Measurements from ENCODE around the gene SLC27A4.

Gene SLC27A4

DNA sequence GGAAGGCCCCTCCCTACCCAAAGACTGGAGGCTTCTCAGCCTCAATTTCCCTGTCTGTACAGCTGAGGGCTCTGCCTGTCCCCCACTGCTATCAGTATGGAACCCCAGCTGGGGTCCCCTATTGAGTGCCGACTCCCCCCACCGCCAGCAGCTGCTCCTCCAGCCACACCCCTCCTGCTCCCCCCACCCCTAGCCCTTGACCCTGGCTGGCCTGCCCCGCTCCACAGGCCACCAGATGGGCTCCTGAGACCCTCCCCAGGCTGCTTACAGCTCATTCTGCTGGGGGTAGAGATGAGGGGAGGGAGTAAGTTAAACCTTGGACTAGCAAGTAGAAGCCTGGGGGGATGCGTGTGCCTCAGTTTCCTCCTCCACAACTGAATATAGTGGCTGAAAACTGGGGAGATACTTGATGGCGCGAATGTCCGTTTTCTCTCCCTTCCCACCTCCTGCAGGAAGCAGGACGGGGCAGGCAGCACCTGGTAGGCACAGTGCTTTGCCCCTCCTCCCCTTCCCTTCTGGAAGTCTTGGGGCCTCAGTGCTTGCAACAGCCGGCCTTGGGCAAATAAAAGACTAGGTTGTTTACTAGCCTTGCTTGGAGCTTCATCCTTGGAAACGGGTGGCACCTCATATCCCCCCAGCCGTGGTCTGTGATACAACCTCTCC is 50.0 kb downstream of the SLC27A4 start:
- no peak overlapping the region for H3K4me3 Mint-ChIP-seq
- H3K9me3 Mint-ChIP-seq = no peaks in the 10 kb centered on the region

GRCh38 chr9:128390813-128391711 is 50.7 kb downstream of the SLC27A4 start:
- no peaks in the 10 kb centered on the region for H3K27me3 Mint-ChIP-seq
- H3K4me1 Mint-ChIP-seq = no peaks in the 10 kb centered on the region
- no peak overlapping the region for H3K4me3 Mint-ChIP-seq
- H3K9me3 Mint-ChIP-seq = no peaks in the 10 kb centered on the region
- ATAC-seq (no peak), DNase-seq (no peak)
- H3K27ac Mint-ChIP-seq = no peak overlapping the region

More for the DNA sequence above, 50.0 kb downstream of the SLC27A4 start:
- H3K27me3 Mint-ChIP-seq = no peaks in the 10 kb centered on the region
- no peak overlapping the region for H3K27ac Mint-ChIP-seq
- DNase-seq = no peak
- ATAC-seq = no peak
- no peaks in the 10 kb centered on the region for H3K4me1 Mint-ChIP-seq

DNA sequence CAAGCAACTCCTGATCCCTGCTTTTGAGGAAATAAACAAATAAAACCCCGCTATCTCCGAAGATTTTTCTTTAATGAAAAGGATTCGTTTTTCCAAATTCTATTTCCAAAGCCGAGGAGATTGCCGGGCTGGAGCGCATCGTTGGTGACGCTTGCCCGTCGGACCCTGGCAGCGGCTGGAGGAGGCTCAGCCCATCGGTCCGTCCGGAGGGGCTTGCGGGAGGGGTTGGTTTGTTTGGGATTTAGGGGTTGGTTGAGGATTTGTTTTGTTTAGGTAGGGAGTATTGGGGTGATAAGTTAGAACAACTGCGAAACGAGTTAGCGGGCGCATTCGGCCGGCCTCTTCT is 51.6 kb downstream of the SLC27A4 start:
- Mint-ChIP-seq H3K27ac (no peak overlapping the region), H3K4me3 (no peak overlapping the region), H3K9me3 (no peaks in the 10 kb centered on the region), H3K4me1 (peaks cover 3% of the 10 kb centered on the region), H3K27me3 (peaks cover 5% of the 10 kb centered on the region)
- no peak for DNase-seq
- no peak for ATAC-seq

- ATAC-seq (no peak), DNase-seq (no peak)
- no peaks in the 10 kb centered on the region for H3K9me3 Mint-ChIP-seq
- no peak overlapping the region for H3K27ac Mint-ChIP-seq
- peaks cover 11% of the 10 kb centered on the region for H3K27me3 Mint-ChIP-seq
- no peak overlapping the region for H3K4me3 Mint-ChIP-seq
- peaks cover 9% of the 10 kb centered on the region for H3K4me1 Mint-ChIP-seq
Measured at GRCh38 chr9:128392302-128393144, 52.2 kb downstream of the SLC27A4 start.

DNA sequence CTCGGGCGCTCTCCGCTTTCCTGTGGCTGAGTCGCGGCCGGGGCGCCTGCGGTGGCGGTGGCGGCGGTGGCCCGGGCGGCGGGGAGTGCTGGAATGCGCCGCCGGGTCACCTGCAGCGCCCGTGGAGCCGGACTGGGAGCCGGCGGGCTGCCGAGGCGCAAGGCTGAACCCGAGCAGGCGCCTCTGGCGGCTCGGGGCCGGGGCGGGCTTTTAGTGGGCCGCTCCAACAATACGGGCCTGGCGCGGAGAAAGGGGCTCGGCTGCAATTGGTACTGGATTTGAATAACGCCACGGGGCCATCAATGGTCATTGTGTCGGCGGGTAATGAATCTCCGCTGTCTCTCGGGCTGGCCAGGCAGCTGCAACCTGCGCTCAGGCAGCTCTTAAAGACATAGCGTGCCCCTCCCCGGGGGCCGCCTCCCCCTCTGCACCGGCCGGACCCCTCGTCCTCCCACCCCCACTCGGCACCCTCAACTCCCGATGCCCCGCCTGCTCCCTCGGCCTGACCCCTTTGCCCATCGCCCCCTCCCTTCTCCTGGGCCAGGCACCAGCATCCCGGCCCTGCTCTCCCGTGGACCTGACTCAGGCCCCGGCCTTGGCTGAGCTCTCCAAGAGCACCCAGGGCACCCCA is 52.9 kb downstream of the SLC27A4 start:
- Mint-ChIP-seq H3K4me1 (peaks cover 12% of the 10 kb centered on the region), H3K27me3 (peaks cover 19% of the 10 kb centered on the region), H3K4me3 (no peak overlapping the region), H3K9me3 (no peaks in the 10 kb centered on the region), H3K27ac (no peak overlapping the region)
- no peak for DNase-seq
- peak; percentile 3 for ATAC-seq

DNA sequence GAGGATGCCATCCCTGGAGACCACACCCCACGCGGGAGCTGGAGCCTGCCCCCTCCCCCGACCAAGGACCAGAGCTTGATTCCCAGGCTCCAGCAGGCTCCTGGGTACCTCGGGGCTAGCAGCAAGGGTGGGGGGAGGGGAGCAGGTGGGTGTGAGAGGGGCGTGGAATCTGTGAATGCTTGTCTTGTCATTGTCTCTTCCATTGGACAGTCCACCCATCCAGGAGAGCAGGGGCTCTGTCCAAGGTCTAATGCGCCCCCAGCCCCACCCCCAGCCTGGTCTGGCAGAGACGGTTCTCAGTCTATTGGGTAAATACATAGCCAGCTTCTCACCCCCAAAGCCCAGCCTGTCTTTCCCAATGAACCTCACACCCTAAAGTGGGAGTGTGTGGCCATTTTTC is 53.6 kb downstream of the SLC27A4 start:
- ATAC-seq = no peak
- Mint-ChIP-seq H3K9me3 (no peaks in the 10 kb centered on the region), H3K4me1 (peaks cover 12% of the 10 kb centered on the region), H3K27me3 (peaks cover 19% of the 10 kb centered on the region), H3K27ac (no peak overlapping the region), H3K4me3 (no peak overlapping the region)
- no peak for DNase-seq

GRCh38 chr9:128394379-128395168 is 54.2 kb downstream of the SLC27A4 start:
- DNase-seq (no peak), ATAC-seq (no peak)
- Mint-ChIP-seq H3K27ac (no peak overlapping the region), H3K27me3 (peaks cover 19% of the 10 kb centered on the region), H3K4me1 (peaks cover 12% of the 10 kb centered on the region), H3K4me3 (no peak overlapping the region), H3K9me3 (no peaks in the 10 kb centered on the region)

- ATAC-seq = no peak
Measured at GRCh38 chr9:128396970-128397613, 56.8 kb downstream of the SLC27A4 start.

GRCh38 chr9:128397831-128398230 is 57.5 kb downstream of the SLC27A4 start:
- H3K9me3 Mint-ChIP-seq = no peaks in the 10 kb centered on the region
- ATAC-seq (no peak), DNase-seq (no peak)
- H3K4me1 Mint-ChIP-seq = peaks cover 12% of the 10 kb centered on the region
- H3K4me3 Mint-ChIP-seq = no peak overlapping the region
- peak overlapping the region in 1 of 2 donors; percentile 42 for H3K27ac Mint-ChIP-seq
- H3K27me3 Mint-ChIP-seq = peaks cover 19% of the 10 kb centered on the region

More at GRCh38 chr9:128396970-128397613, 56.8 kb downstream of the SLC27A4 start:
- Mint-ChIP-seq H3K4me1 (peaks cover 12% of the 10 kb centered on the region), H3K9me3 (no peaks in the 10 kb centered on the region), H3K27ac (no peak overlapping the region), H3K27me3 (peaks cover 19% of the 10 kb centered on the region), H3K4me3 (no peak overlapping the region)
- no peak for DNase-seq

- Mint-ChIP-seq H3K4me3 (no peak overlapping the region), H3K4me1 (peaks cover 12% of the 10 kb centered on the region), H3K27ac (no peak overlapping the region), H3K27me3 (peaks cover 21% of the 10 kb centered on the region), H3K9me3 (no peaks in the 10 kb centered on the region)
- DNase-seq = no peak
- ATAC-seq = no peak
Measured at GRCh38 chr9:128399861-128400260, 59.5 kb downstream of the SLC27A4 start.

DNA sequence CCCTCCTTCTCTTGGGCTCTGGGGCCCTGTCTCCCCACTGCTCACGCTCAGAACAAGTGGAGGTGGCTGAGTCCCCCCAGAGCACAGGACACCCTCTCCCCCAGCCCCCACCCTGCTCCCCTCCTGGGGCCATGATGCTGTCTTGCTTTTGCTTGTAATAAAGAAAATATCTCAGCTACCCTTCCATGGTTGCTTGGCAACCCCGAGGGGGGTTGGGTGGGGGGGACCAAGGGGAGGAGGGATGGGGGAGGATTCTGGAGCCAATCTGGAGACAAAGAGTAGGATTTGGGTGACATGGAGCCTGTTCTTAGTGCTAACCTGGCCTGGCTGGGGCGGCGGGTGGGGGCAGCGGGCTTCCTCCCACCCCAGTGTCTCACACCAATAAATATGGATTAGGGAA is 64.2 kb downstream of the SLC27A4 start:
- no peak for DNase-seq
- H3K4me3 Mint-ChIP-seq = no peak overlapping the region
- no peak overlapping the region for H3K27ac Mint-ChIP-seq
- no peaks in the 10 kb centered on the region for H3K4me1 Mint-ChIP-seq
- ATAC-seq = no peak
- no peaks in the 10 kb centered on the region for H3K9me3 Mint-ChIP-seq
- H3K27me3 Mint-ChIP-seq = peaks cover 36% of the 10 kb centered on the region

DNA sequence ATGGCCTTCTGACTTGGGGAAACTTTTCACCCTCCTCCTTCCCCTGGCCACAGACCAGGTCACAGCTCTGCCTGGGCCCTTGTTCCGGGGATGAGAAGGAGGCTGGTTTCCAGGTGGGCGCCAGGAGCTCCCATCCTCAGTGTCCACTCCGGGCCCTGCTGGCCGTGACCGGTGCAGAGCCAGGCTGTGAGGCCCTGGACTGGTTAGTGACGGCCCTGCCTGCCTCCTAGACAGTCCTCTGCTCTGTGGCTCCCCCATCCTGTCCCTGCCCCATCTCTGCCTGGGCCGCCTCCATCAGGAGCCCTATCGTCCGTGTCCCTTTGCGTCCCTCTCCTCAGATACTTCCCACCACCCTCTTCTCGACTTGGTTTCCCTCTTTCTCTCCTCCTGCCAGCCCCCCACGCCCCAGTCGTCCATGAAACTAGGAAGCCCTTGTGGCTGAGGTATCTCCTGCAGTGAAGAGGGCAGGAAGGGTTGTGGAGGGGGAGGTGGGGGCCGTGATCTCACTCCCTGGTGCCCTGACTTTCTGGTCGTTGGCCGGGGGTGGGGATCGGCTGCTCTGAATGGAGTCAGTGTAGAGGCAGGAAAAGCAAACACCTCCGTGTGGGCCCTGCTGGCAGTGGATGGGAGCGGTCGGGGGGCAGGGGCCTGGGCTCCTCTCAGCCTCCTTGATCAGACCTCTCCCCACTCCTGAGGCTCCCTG is 64.9 kb downstream of the SLC27A4 start:
- Mint-ChIP-seq H3K4me1 (no peaks in the 10 kb centered on the region), H3K27ac (peak overlapping the region in 1 of 2 donors; percentile 48), H3K9me3 (no peaks in the 10 kb centered on the region), H3K27me3 (peaks cover 43% of the 10 kb centered on the region), H3K4me3 (no peak overlapping the region)
- no peak for ATAC-seq
- no peak for DNase-seq

GRCh38 chr9:128405780-128406171 is 65.4 kb downstream of the SLC27A4 start:
- H3K4me1 Mint-ChIP-seq = no peaks in the 10 kb centered on the region
- DNase-seq (no peak), ATAC-seq (no peak)
- no peaks in the 10 kb centered on the region for H3K9me3 Mint-ChIP-seq
- H3K27ac Mint-ChIP-seq = no peak overlapping the region
- H3K4me3 Mint-ChIP-seq = no peak overlapping the region
- H3K27me3 Mint-ChIP-seq = peaks cover 49% of the 10 kb centered on the region
